Panc1 (cell line): Measurements from ENCODE around the gene SRBD1. TPM values are rescaled to one million over a fixed set of nuclear protein-coding genes. Genes with fewer than 3 reads are reported as not detected.

Experiments
- ATAC-seq: fragments of 200-7000 bp; cut with Tn5 transposase; 2 replicates; pipeline ENCODE4 v1.9.1; 2020; ENCODE audit warnings: mild to moderate bottlenecking, moderate library complexity
- BruUV-seq: library from RNA; stranded (reverse); fragments of 400-500 nt; replicated peaks from 2 replicates; lab custom pipeline; 2021; lab: Mats Ljungman, UMichigan
- CTCF ChIA-PET: fragments of 300-600 bp; sonication (Branson Sonifier 250); formaldehyde crosslinking; loops from one replicate; lab custom pipeline; 2022; ENCODE audit warnings: antibody characterized with exemption; lab: Charles Lee
- POLR2A ChIA-PET: fragments of 300-600 bp; sonication (Branson Sonifier 250); formaldehyde crosslinking; loops from one replicate; lab custom pipeline; 2022; ENCODE audit warnings: antibody characterized with exemption; lab: Charles Lee
- DNase-seq: peaks from one replicate; pipeline ENCODE4 v3.0.0-alpha.2; 2010; ENCODE audit warnings: low read depth, low spot score
- H3K27ac ChIP-seq: 2 replicates; pipeline ENCODE4 v1.5.1; 2011; ENCODE audit warnings: mild to moderate bottlenecking, low read length, inconsistent platforms
- H3K27me3 ChIP-seq: fragments of 200-500 bp; sonication (Bioruptor generic); 2 replicates; pipeline ENCODE4 v1.6.0; 2014; ENCODE audit warnings: low read length, inconsistent platforms; ENCODE audit not compliant: control insufficient read depth, insufficient read depth
- H3K36me3 ChIP-seq: fragments of 200-500 bp; sonication (Bioruptor generic); 2 replicates; pipeline ENCODE4 v1.5.1; 2014; ENCODE audit warnings: inconsistent platforms, mild to moderate bottlenecking, low read length, moderate library complexity; ENCODE audit not compliant: control insufficient read depth, insufficient read depth
- H3K4me1 ChIP-seq: 2 replicates; pipeline ENCODE4 v1.5.1; 2011; ENCODE audit warnings: inconsistent platforms, mild to moderate bottlenecking, low read length, moderate library complexity; ENCODE audit not compliant: control insufficient read depth, insufficient read depth
- H3K4me3 ChIP-seq, 2 experiments: 2 replicates each; pipeline ENCODE4 v1.5.1; 2011 to 2012; ENCODE audit warnings: low read depth in 2 of 2, low read length in 2 of 2, mild to moderate bottlenecking in 2 of 2, inconsistent platforms in 1 of 2, moderate library complexity in 1 of 2
- H3K9me3 ChIP-seq: fragments of 200-500 bp; sonication (Bioruptor generic); 2 replicates; pipeline ENCODE4 v1.5.1; 2014; ENCODE audit warnings: low read depth, mild to moderate bottlenecking, inconsistent platforms, low read length, moderate library complexity; ENCODE audit not compliant: control insufficient read depth, insufficient read depth
- POLR2AphosphoS5 ChIP-seq: IDR thresholded peaks from 2 replicates; pipeline ENCODE4 v1.6.1; 2012; ENCODE audit warnings: mild to moderate bottlenecking, low read depth, low read length, moderate library complexity
- SIN3A ChIP-seq: IDR thresholded peaks from 2 replicates; pipeline ENCODE4 v1.6.1; 2012; ENCODE audit warnings: low read depth, mild to moderate bottlenecking, low read length, moderate library complexity, borderline replicate concordance; ENCODE audit not compliant: insufficient read depth
- TCF7L2 ChIP-seq: IDR thresholded peaks from 2 replicates; pipeline ENCODE4 v1.6.1; 2011; ENCODE audit warnings: mild to moderate bottlenecking, low read depth, low read length, inconsistent platforms
- in situ Hi-C: cut with HindIII; loops from 2 replicates; pipeline ENCODE4 v1.10.0; 2016; ENCODE audit warnings: low sequenced_read_pairs, low pct_unique_long_range_greater_than_20kb
- intact Hi-C: fragments of 100-400 bp; cut with micrococcal nuclease; formaldehyde crosslinking; loops from one replicate; pipeline ENCODE4 v1.10.0; 2022; ENCODE audit not compliant: unreplicated experiment
- total RNA-seq: library from RNA; stranded (reverse); gene quantifications from one replicate; pipeline ENCODE4 v1.2.1, GENCODE V29; 2021; ENCODE audit not compliant: unreplicated experiment
- TF ChIP-seq, protein P1 (sequence below): fragments of 450-650 bp; IDR thresholded peaks from 2 replicates; pipeline ENCODE4 v1.5.1; 2017; ENCODE audit warnings: mild to moderate bottlenecking
- TF ChIP-seq, protein P2 (sequence below), 2 experiments: IDR thresholded peaks; 2 replicates each; pipeline ENCODE4 v1.6.1; 2011 to 2012; ENCODE audit warnings: low read depth in 2 of 2, control low read depth in 1 of 2, low read length in 1 of 2, mild to moderate bottlenecking in 1 of 2, moderate library complexity in 1 of 2; ENCODE audit not compliant: insufficient read depth in 1 of 2

The SRBD1 gene
- total RNA-seq, 1 experiment from 2014 or later: 9.7 TPM

DNA sequence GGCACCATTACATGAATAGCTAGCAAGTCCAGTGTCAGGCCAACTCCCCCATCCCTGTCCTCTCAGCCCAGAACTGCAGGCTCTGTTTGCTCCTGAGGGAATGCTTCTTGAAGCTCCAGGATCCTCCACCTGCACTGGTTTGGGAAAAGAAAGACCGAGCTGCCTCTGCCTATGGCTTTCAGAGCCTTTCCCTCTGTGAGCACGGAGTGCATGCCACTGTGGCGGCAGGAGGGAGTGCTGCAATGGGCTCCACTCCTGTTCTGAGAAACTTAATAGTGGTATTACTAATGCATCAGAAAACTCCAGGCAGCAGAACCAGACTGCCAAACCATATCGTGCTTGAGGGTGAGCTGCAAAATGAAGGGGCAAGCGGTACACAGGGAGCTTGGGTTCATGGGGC, 271.8 kb downstream of the SRBD1 start:
- Histone ChIP-seq H3K27ac (no peak overlapping the region), H3K4me3 (no peak overlapping the region), H3K27me3 (peaks cover 6% of the 10 kb centered on the region), H3K9me3 (no peaks in the 10 kb centered on the region), H3K36me3 (no peaks in the 10 kb centered on the region; the same call in 1 of the 2 replicates), H3K4me1 (no peaks in the 10 kb centered on the region)
- in situ Hi-C loops: no loop called here
- ChIA-PET POLR2A (no interaction called here), CTCF (no interaction called here)
- DNase-seq: no peak
- intact Hi-C loops: no loop called here
- no TSS peak for BruUV-seq
- ATAC-seq: no peak
- TF ChIP-seq TCF7L2 (no peak), SIN3A (no peak), POLR2AphosphoS5 (no peak)
- TF ChIP-seq, protein P1, sequence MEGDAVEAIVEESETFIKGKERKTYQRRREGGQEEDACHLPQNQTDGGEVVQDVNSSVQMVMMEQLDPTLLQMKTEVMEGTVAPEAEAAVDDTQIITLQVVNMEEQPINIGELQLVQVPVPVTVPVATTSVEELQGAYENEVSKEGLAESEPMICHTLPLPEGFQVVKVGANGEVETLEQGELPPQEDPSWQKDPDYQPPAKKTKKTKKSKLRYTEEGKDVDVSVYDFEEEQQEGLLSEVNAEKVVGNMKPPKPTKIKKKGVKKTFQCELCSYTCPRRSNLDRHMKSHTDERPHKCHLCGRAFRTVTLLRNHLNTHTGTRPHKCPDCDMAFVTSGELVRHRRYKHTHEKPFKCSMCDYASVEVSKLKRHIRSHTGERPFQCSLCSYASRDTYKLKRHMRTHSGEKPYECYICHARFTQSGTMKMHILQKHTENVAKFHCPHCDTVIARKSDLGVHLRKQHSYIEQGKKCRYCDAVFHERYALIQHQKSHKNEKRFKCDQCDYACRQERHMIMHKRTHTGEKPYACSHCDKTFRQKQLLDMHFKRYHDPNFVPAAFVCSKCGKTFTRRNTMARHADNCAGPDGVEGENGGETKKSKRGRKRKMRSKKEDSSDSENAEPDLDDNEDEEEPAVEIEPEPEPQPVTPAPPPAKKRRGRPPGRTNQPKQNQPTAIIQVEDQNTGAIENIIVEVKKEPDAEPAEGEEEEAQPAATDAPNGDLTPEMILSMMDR: no peak
- TF ChIP-seq, protein P2, sequence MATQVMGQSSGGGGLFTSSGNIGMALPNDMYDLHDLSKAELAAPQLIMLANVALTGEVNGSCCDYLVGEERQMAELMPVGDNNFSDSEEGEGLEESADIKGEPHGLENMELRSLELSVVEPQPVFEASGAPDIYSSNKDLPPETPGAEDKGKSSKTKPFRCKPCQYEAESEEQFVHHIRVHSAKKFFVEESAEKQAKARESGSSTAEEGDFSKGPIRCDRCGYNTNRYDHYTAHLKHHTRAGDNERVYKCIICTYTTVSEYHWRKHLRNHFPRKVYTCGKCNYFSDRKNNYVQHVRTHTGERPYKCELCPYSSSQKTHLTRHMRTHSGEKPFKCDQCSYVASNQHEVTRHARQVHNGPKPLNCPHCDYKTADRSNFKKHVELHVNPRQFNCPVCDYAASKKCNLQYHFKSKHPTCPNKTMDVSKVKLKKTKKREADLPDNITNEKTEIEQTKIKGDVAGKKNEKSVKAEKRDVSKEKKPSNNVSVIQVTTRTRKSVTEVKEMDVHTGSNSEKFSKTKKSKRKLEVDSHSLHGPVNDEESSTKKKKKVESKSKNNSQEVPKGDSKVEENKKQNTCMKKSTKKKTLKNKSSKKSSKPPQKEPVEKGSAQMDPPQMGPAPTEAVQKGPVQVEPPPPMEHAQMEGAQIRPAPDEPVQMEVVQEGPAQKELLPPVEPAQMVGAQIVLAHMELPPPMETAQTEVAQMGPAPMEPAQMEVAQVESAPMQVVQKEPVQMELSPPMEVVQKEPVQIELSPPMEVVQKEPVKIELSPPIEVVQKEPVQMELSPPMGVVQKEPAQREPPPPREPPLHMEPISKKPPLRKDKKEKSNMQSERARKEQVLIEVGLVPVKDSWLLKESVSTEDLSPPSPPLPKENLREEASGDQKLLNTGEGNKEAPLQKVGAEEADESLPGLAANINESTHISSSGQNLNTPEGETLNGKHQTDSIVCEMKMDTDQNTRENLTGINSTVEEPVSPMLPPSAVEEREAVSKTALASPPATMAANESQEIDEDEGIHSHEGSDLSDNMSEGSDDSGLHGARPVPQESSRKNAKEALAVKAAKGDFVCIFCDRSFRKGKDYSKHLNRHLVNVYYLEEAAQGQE (IDR thresholded peaks at IDR 0.05; ENCODE audit: insufficient read depth in 1 of 2, low read depth in 2 of 2, low read length in 1 of 2): no peak

Other genes with a start within 250 kb of the SRBD1 start
- gene PRKCE, start 40.4 kb upstream of the SRBD1 start, total RNA-seq: 14.0 TPM